GM23248 (cell line): ENCODE measurements around the gene PABPN1L. TPM values are rescaled to one million over a fixed set of nuclear protein-coding genes. Genes with fewer than 3 reads are reported as not detected.

Experiments used
- DNase-seq: peaks from one replicate; pipeline ENCODE4 v3.0.0-alpha.2; 2015
- H2AFZ ChIP-seq: fragments of 200-600 bp; sonication (generic); 2 replicates; pipeline ENCODE4 v1.6.1; 2016; ENCODE audit warnings: antibody characterized with exemption
- H3F3A ChIP-seq: fragments of 200-600 bp; sonication (generic); 2 replicates; pipeline ENCODE4 v1.6.1; 2016; ENCODE audit warnings: mild to moderate bottlenecking, antibody characterized with exemption, mixed run types; ENCODE audit not compliant: insufficient read depth
- H3K27ac ChIP-seq: fragments of 200-600 bp; sonication (generic); 2 replicates; pipeline ENCODE4 v1.5.1; 2016; ENCODE audit warnings: mild to moderate bottlenecking
- H3K27me3 ChIP-seq: fragments of 200-600 bp; sonication (generic); replicated peaks from 2 replicates; pipeline ENCODE4 v1.6.1; 2016; ENCODE audit warnings: mild to moderate bottlenecking; ENCODE audit not compliant: insufficient read depth
- H3K36me3 ChIP-seq: fragments of 200-600 bp; sonication (generic); 2 replicates; pipeline ENCODE4 v1.6.1; 2016; ENCODE audit warnings: low read depth, mild to moderate bottlenecking
- H3K4me1 ChIP-seq: fragments of 200-600 bp; sonication (generic); 2 replicates; pipeline ENCODE4 v1.6.1; 2016; ENCODE audit warnings: mild to moderate bottlenecking; ENCODE audit not compliant: insufficient read depth
- H3K4me2 ChIP-seq: fragments of 200-600 bp; sonication (generic); one replicate; pipeline ENCODE4 v1.6.1; 2016; ENCODE audit warnings: mild to moderate bottlenecking; ENCODE audit not compliant: unreplicated experiment
- H3K4me3 ChIP-seq: fragments of 200-600 bp; sonication (generic); 2 replicates; pipeline ENCODE4 v1.5.1; 2016; ENCODE audit warnings: mild to moderate bottlenecking
- H3K79me2 ChIP-seq: fragments of 200-600 bp; sonication (generic); 2 replicates; pipeline ENCODE4 v1.6.1; 2016; ENCODE audit warnings: mild to moderate bottlenecking; ENCODE audit not compliant: insufficient read depth
- H3K9ac ChIP-seq: fragments of 200-600 bp; sonication (generic); 2 replicates; pipeline ENCODE4 v1.6.1; 2016; ENCODE audit warnings: mild to moderate bottlenecking
- H3K9me2 ChIP-seq: fragments of 200-600 bp; sonication (generic); 2 replicates; pipeline ENCODE4 v1.6.1; 2016; ENCODE audit warnings: mixed run types, mild to moderate bottlenecking, moderate library complexity; ENCODE audit not compliant: insufficient read depth
- H3K9me3 ChIP-seq: fragments of 200-600 bp; sonication (generic); one replicate; pipeline ENCODE4 v1.6.1; 2017; ENCODE audit warnings: low read depth
- H4K20me1 ChIP-seq: fragments of 200-600 bp; sonication (generic); 2 replicates; pipeline ENCODE4 v1.6.0; 2016; ENCODE audit not compliant: insufficient read depth
- EZH2 ChIP-seq: fragments of 200-600 bp; sonication (generic); IDR thresholded peaks from 2 replicates; pipeline ENCODE4 v1.6.1; 2018; ENCODE audit warnings: antibody characterized with exemption, mild to moderate bottlenecking; ENCODE audit not compliant: insufficient read depth, poor library complexity, severe bottlenecking
- EZH2phosphoT487 ChIP-seq: fragments of 200-600 bp; sonication (generic); IDR thresholded peaks from 2 replicates; pipeline ENCODE4 v1.6.1; 2018; ENCODE audit warnings: antibody characterized with exemption, moderate library complexity, mild to moderate bottlenecking, low read depth; ENCODE audit not compliant: insufficient read depth
- WGBS, 2 experiments: methylation state at CpG; one replicate each; pipeline ENCODE4 v1.1.6; 2015 to 2017; ENCODE audit warnings: low lambda C conversion rate in 2 of 2, low coverage in 1 of 2; ENCODE audit errors: missing lambda C conversion rate in 2 of 2; 5-methylcytosine and 5-hydroxymethylcytosine counted together
- in situ Hi-C: fragments of 300-500 bp; cut with MboI; formaldehyde crosslinking; loops from 2 replicates; pipeline ENCODE4 v1.15.0; 2020
- polyA plus RNA-seq: library from polyadenylated mRNA; unstranded; fragments of >200 nt; fragmentation: Nextera tagmentation; extraction: Ambion mirVana; gene quantifications from 2 replicates; pipeline ENCODE4 v1.2.1, GENCODE V29; 2016
- total RNA-seq: library from RNA; depleted of rRNA; stranded (reverse); fragments of >200 nt; shearing (Covaris generic); gene quantifications from 2 replicates; pipeline ENCODE4 v1.2.3, GENCODE V29; 2014

PABPN1L gene
- total and polyA plus RNA-seq, 2 experiments from 2014 or later = not detected

- Histone ChIP-seq H3K4me1 (no peaks in the 10 kb centered on the region), H3F3A (no peaks in the 10 kb centered on the region), H3K4me2 (no peak overlapping the region), H4K20me1 (no peaks in the 10 kb centered on the region), H3K9ac (no peak overlapping the region), H2AFZ (no peak overlapping the region), H3K79me2 (no peaks in the 10 kb centered on the region), H3K27ac (no peak overlapping the region), H3K4me3 (no peak overlapping the region), H3K9me3 (no peaks in the 10 kb centered on the region), H3K27me3 (peaks cover 11% of the 10 kb centered on the region), H3K9me2 (no peaks in the 10 kb centered on the region), H3K36me3 (no peaks in the 10 kb centered on the region)
- TF ChIP-seq EZH2phosphoT487 (no peak), EZH2 (no peak)
- no peak for DNase-seq
- 88 to 91% methylated on average over 31 to 34 of the region's 34 CpGs for WGBS, 2 experiments
- in situ Hi-C loops = no loop called here
Observed at GRCh38 chr16:88874938-88875599, 8.6 kb upstream of the PABPN1L start.

- Histone ChIP-seq H3K79me2 (no peaks in the 10 kb centered on the region), H3K27me3 (peaks cover 11% of the 10 kb centered on the region), H3K27ac (no peak overlapping the region), H3K9me3 (no peaks in the 10 kb centered on the region), H4K20me1 (no peaks in the 10 kb centered on the region), H3F3A (no peaks in the 10 kb centered on the region), H3K4me1 (no peaks in the 10 kb centered on the region), H3K4me3 (no peak overlapping the region), H2AFZ (no peak overlapping the region), H3K36me3 (no peaks in the 10 kb centered on the region), H3K9ac (no peak overlapping the region), H3K9me2 (no peaks in the 10 kb centered on the region), H3K4me2 (no peak overlapping the region)
- WGBS, 2 experiments = 76 to 77% methylated on average over 21 to 25 of the region's 25 CpGs
- TF ChIP-seq EZH2 (no peak), EZH2phosphoT487 (no peak)
- in situ Hi-C loops = no loop called here
- no peak for DNase-seq
Observed at GRCh38 chr16:88872650-88873331, 6.3 kb upstream of the PABPN1L start.

GRCh38 chr16:88871730-88872416, 5.4 kb upstream of the PABPN1L start:
- no peak overlapping the region for H3K4me3 ChIP-seq
- H3K36me3 ChIP-seq = no peaks in the 10 kb centered on the region
- H3K4me2 ChIP-seq = no peak overlapping the region
- H4K20me1 ChIP-seq = no peaks in the 10 kb centered on the region
- in situ Hi-C loops = no loop called here
- TF ChIP-seq EZH2 (no peak), EZH2phosphoT487 (no peak)
- H3K79me2 ChIP-seq = no peaks in the 10 kb centered on the region
- no peaks in the 10 kb centered on the region for H3F3A ChIP-seq
- WGBS, 2 experiments = 61 to 62% methylated on average over 16 to 18 of the region's 21 CpGs
- H3K9ac ChIP-seq = no peak overlapping the region
- H3K9me2 ChIP-seq = no peaks in the 10 kb centered on the region
- no peak overlapping the region for H3K27ac ChIP-seq
- H3K4me1 ChIP-seq = no peaks in the 10 kb centered on the region
- H3K9me3 ChIP-seq = no peaks in the 10 kb centered on the region
- H3K27me3 ChIP-seq = peaks cover 11% of the 10 kb centered on the region
- no peak overlapping the region for H2AFZ ChIP-seq
- no peak for DNase-seq

- Histone ChIP-seq H3K36me3 (no peaks in the 10 kb centered on the region), H3K4me2 (no peak overlapping the region), H3K27ac (no peak overlapping the region), H4K20me1 (no peaks in the 10 kb centered on the region), H3K79me2 (no peaks in the 10 kb centered on the region), H3K9me3 (no peaks in the 10 kb centered on the region), H3K9me2 (no peaks in the 10 kb centered on the region), H3K4me1 (no peaks in the 10 kb centered on the region), H3K9ac (no peak overlapping the region), H2AFZ (no peak overlapping the region), H3K4me3 (no peak overlapping the region), H3K27me3 (peaks cover 11% of the 10 kb centered on the region), H3F3A (no peaks in the 10 kb centered on the region)
- DNase-seq = no peak
- in situ Hi-C loops = no loop called here
- 46 to 54% methylated on average over 7 to 8 of the region's 8 CpGs for WGBS, 2 experiments
- TF ChIP-seq EZH2 = no peak
- TF ChIP-seq EZH2phosphoT487 = no peak
Observed at GRCh38 chr16:88871349-88871702, 4.9 kb upstream of the PABPN1L start.
